Ascending aorta (tissue), 2 donors: ENCODE measurements around the gene ADGRV1. TPM values are rescaled to one million over a fixed set of nuclear protein-coding genes. Genes with fewer than 3 reads are reported as not detected.

Source experiments
- DNase-seq, 2 donors: peaks; one replicate each; pipeline ENCODE4 v3.0.0-alpha.2; 2019; ENCODE audit warnings: low spot score in 2 of 2
- H3K27ac ChIP-seq, 2 donors: fragments of 200-600 bp; sonication (generic); one replicate each; pipeline ENCODE4 v1.5.1; 2016 to 2017; ENCODE audit warnings: mild to moderate bottlenecking in 1 of 2
- H3K27me3 ChIP-seq: fragments of 200-600 bp; sonication (generic); one replicate; pipeline ENCODE4 v1.5.1; 2017
- H3K36me3 ChIP-seq, 2 donors: fragments of 200-600 bp; sonication (generic); one replicate each; pipeline ENCODE4 v1.5.1; 2016
- H3K4me1 ChIP-seq, 2 donors: fragments of 200-600 bp; sonication (generic); one replicate each; pipeline ENCODE4 v1.5.1; 2016 to 2017; ENCODE audit warnings: mild to moderate bottlenecking in 1 of 2
- H3K4me3 ChIP-seq, 2 donors: fragments of 200-600 bp; sonication (generic); one replicate each; pipeline ENCODE4 v1.5.1; 2016 to 2017; ENCODE audit warnings: mild to moderate bottlenecking in 1 of 2
- H3K9me3 ChIP-seq, 2 donors: fragments of 200-600 bp; sonication (generic); one replicate each; pipeline ENCODE4 v1.5.1; 2016
- CTCF ChIP-seq, 3 experiments: fragments of 200-600 bp in 2 of 3; fragments of 450-650 bp in 1 of 3; sonication (generic) in 2 of 3; IDR thresholded peaks; one replicate each; pipeline ENCODE4 v1.5.1; 2016 to 2019; ENCODE audit warnings: antibody characterized with exemption in 3 of 3, mild to moderate bottlenecking in 1 of 3, moderate library complexity in 1 of 3
- intact Hi-C: fragments of 100-400 bp; cut with DNase I; formaldehyde crosslinking; loops from one replicate; pipeline ENCODE4 v1.15.1; 2023
- total RNA-seq: library from RNA; depleted of rRNA; stranded (reverse); fragments of >200 nt; gene quantifications from one replicate; pipeline ENCODE4 v1.1.0, GENCODE V29; 2016

Gene ADGRV1
- total RNA-seq, 1 donor from 2014 or later = 6.9 TPM

DNA sequence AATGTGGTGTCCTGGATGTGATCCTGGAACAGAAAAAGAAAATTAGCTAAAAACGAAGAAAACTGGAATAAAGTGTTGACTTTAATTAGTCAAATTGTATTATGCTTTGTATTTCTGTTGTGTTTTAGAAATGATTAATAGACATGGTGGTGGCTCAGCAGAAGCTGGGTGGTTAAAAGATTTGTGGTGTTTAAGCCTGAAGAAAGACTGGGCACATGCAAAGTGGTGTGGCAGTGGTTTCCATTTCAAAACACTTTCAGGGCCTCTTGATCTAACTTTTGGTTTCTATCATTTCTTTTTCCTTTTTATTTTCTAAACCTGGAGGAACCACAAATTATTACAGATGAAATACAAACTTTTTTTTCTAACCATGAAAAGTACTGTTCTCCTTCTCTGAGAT is 44.1 kb downstream of the ADGRV1 start:
- intact Hi-C loops = no loop called here

DNA sequence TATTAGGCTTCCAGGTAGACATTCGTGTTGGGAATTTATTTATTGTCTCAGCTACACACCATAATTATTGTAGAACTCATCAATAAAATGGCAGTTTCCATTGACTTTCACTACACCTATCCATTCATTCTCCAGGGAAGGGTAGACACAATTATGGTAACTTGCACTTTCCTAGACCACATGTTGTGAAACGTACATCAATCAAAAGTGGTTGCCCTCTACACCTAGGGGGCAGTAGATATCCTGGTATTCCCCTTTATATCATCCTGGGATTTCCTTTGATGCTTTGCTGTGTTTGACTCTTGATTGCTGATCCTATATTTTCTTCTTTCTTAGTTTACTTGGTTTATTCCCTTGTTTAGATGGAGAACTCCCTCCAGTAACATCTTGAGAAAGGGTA is 47.9 kb downstream of the ADGRV1 start:
- no peaks in the 10 kb centered on the region for H3K27me3 ChIP-seq
- DNase-seq = no peak
- TF ChIP-seq CTCF (IDR thresholded peaks at IDR 0.05) = no peak
- H3K9me3 ChIP-seq = no peaks in the 10 kb centered on the region
- no peaks in the 10 kb centered on the region for H3K36me3 ChIP-seq
- intact Hi-C loops = no loop called here
- H3K4me3 ChIP-seq = no peak overlapping the region
- no peaks in the 10 kb centered on the region for H3K4me1 ChIP-seq
- H3K27ac ChIP-seq = no peak overlapping the region

More for the DNA sequence above, 44.1 kb downstream of the ADGRV1 start:
- no peak for DNase-seq
- no peak overlapping the region for H3K4me3 ChIP-seq
- TF ChIP-seq CTCF (IDR thresholded peaks at IDR 0.05) = no peak
- H3K27me3 ChIP-seq = no peaks in the 10 kb centered on the region
- no peak overlapping the region for H3K27ac ChIP-seq
- H3K36me3 ChIP-seq = no peaks in the 10 kb centered on the region
- H3K9me3 ChIP-seq = no peaks in the 10 kb centered on the region
- H3K4me1 ChIP-seq = no peaks in the 10 kb centered on the region

DNA sequence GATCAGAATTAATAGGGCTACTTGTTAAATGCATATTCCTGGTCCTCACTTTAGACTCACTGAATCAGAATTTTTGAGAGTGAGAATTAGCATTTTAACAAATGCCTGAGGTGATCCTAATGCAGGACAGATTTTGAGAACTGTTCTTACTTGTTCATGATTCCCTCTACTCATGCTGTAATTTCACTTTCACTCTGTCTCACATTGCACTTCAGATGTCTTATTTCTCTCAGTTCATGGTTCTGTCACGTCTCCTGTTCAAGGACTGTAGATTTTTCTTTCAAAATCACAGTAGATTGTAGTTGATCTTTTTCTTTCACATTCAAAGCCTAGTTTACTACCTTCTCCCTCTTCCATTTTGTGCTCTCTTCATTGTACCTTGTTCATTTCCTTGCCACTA is 54.3 kb downstream of the ADGRV1 start:
- intact Hi-C loops = no loop called here
- no peaks in the 10 kb centered on the region for H3K9me3 ChIP-seq

DNA sequence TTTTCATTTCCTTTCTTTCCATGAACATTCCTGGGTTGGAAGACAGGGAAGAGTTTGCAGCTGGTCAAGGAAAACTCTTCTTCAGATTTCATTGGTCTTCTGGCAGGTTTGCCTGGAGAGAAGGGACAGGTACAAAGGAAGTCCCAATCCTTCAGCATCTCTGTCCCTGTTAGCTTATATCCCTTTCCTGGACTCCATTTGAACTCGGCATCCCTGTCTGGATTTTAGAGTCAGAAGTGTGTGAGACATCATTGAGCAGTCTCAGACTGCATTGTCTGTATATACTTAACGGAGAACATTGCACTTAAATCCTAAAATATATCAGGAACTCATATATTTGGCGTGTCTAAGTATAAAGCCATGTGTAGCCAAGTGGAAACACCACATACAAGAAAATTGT is 54.9 kb downstream of the ADGRV1 start:
- DNase-seq = no peak
- H3K9me3 ChIP-seq = no peaks in the 10 kb centered on the region
- no peak overlapping the region for H3K27ac ChIP-seq
- no peaks in the 10 kb centered on the region for H3K4me1 ChIP-seq
- no peaks in the 10 kb centered on the region for H3K27me3 ChIP-seq
- H3K36me3 ChIP-seq = no peaks in the 10 kb centered on the region
- intact Hi-C loops = no loop called here
- no peak for TF ChIP-seq CTCF (IDR thresholded peaks at IDR 0.05)
- H3K4me3 ChIP-seq = no peak overlapping the region

More for the DNA sequence above, 54.3 kb downstream of the ADGRV1 start:
- Histone ChIP-seq H3K27me3 (no peaks in the 10 kb centered on the region), H3K4me1 (no peaks in the 10 kb centered on the region), H3K27ac (no peak overlapping the region), H3K36me3 (no peaks in the 10 kb centered on the region), H3K4me3 (no peak overlapping the region)
- TF ChIP-seq CTCF (IDR thresholded peaks at IDR 0.05) = no peak
- DNase-seq = no peak

DNA sequence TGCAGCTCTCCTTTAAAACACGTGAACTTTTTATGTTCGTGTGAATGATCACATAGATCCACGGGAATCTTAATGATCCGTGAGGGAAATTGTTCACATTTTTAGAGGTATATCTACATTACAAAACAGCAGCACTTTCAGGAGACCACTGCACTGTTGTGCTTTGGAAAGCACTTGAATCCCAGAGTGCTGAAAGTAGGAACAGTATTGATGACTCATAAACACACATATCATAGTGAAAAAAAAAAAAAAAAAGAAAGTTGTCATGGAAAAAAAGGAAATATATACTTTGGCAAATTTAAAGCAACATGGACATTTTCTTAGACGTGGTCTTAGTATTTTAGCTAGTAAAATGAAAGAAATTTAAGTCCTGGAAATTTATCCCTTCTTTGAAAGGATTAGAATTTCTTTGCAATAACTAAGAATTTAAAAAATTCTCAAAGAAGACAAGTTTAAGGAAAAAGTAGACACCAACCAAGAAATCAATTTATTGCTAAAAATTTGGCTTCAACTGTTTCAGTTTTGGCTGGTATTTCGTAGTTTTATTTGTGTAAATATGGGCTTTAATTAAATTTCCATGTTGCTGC is 55.4 kb downstream of the ADGRV1 start:
- intact Hi-C loops = no loop called here
- no peak overlapping the region for H3K4me3 ChIP-seq
- no peaks in the 10 kb centered on the region for H3K4me1 ChIP-seq
- no peak for TF ChIP-seq CTCF (IDR thresholded peaks at IDR 0.05)
- no peak for DNase-seq
- no peaks in the 10 kb centered on the region for H3K9me3 ChIP-seq
- H3K36me3 ChIP-seq = no peaks in the 10 kb centered on the region
- no peak overlapping the region for H3K27ac ChIP-seq
- H3K27me3 ChIP-seq = no peaks in the 10 kb centered on the region

- TF ChIP-seq CTCF (IDR thresholded peaks at IDR 0.05) = no peak
- Histone ChIP-seq H3K4me1 (no peaks in the 10 kb centered on the region), H3K27me3 (no peaks in the 10 kb centered on the region), H3K27ac (no peak overlapping the region), H3K9me3 (no peaks in the 10 kb centered on the region), H3K4me3 (no peak overlapping the region), H3K36me3 (no peaks in the 10 kb centered on the region)
- intact Hi-C loops = no loop called here
- DNase-seq = no peak
These were observed 56.8 kb downstream of the ADGRV1 start for GRCh38 chr5:90615355-90615754.
